ENCODE data around the gene RDX.

DNA sequence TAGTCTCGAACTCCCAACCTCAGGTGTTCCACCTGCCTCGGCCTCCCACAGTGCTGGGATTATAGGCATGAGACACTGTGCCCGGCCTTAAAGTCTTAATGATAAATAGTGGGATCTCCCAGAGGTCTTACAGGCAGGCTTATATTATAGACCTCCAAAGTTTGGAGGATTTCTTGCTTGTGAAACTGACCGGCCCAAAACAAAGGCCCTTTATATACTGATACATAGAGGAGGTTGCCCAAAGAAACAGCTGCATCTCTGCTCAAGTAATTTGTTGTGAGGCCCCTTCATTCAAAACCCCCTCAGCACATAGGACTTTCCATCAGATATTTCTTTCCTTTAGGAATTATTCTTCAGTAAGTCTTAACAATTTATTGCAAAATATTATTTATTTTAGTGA, 27.4 kb upstream of the RDX start:
- TF ChIP-seq, protein P1, sequence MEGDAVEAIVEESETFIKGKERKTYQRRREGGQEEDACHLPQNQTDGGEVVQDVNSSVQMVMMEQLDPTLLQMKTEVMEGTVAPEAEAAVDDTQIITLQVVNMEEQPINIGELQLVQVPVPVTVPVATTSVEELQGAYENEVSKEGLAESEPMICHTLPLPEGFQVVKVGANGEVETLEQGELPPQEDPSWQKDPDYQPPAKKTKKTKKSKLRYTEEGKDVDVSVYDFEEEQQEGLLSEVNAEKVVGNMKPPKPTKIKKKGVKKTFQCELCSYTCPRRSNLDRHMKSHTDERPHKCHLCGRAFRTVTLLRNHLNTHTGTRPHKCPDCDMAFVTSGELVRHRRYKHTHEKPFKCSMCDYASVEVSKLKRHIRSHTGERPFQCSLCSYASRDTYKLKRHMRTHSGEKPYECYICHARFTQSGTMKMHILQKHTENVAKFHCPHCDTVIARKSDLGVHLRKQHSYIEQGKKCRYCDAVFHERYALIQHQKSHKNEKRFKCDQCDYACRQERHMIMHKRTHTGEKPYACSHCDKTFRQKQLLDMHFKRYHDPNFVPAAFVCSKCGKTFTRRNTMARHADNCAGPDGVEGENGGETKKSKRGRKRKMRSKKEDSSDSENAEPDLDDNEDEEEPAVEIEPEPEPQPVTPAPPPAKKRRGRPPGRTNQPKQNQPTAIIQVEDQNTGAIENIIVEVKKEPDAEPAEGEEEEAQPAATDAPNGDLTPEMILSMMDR (IDR thresholded peaks at IDR 0.05; ENCODE audit: insufficient read depth, low read depth, low read length): no peak
- no peak for TF ChIP-seq EZH2 (IDR thresholded peaks at IDR 0.05; ENCODE audit: insufficient read depth, low read length)

All from astrocyte (in vitro differentiated cells and primary cell).